ENCODE data around the gene TMEM184B. TPM values are rescaled to one million over a fixed set of nuclear protein-coding genes. Genes with fewer than 3 reads are reported as not detected.
A peak's percentile ranks its signal among the peaks of the same experiment; 100 is the strongest.

TMEM184B gene
- total and polyA plus RNA-seq, 2 of the 8 experiments (the other 6 are each of a cell fraction or from before 2014, with no cell fraction given): 41.6 to 81.0 TPM

DNA sequence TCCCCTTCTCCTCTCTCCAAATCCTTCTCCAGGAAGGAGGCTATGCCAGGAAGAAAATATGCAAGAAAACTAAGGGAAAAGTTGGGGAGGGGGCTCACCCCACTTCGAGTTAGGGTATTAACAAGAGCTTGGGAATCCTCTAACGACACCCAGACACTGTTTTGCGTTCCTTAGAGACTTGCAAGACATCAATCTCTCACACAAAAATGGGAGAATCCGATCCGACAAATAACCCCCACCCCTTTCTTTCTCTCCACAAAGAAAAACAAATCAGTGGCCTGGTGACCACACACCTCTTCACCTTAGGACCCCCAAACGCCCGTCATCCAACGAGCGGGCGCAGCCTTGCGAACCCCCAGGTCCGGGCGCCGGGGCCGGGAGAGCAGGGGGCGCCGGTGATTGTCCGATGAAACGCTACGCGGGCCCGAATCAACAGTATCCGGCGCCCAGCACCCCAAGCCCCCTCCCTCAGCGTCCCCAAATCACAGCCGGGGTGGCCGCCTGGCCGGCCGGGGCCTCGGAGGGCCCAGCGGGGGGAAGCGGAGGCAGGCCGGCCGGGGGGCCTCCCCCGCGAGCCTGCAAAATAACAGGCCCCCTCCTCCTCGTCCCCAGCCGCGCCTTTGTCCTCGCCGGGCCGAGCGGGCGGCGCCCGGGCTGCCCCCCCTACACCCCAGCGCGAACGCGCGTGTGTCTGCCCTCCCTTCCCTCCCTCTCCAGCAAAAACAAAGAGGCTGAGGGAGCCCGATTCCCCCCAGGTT is 43.7 kb upstream of the TMEM184B start (continued):
- TF ChIP-seq CEBPB (IDR thresholded peaks at IDR 0.05; ENCODE audit: low read depth, low read length) (no peak), CBX5 (IDR thresholded peaks at IDR 0.05; ENCODE audit: low read depth, low read length) (no peak), CTBP2 (IDR thresholded peaks at IDR 0.05; ENCODE audit: borderline replicate concordance, insufficient read depth, insufficient read length, low read length) (peak; percentile 31), BACH1 (IDR thresholded peaks at IDR 0.05; ENCODE audit: low read length) (peak; percentile 60; the same call in 1 of the 2 replicates), ZNF274 (IDR thresholded peaks at IDR 0.05; ENCODE audit: borderline replicate concordance, extremely low read depth, low read length) (no peak), ASH2L (IDR thresholded peaks at IDR 0.05; ENCODE audit: low read length) (peak; percentile 19)
- TF ChIP-seq, protein P1, sequence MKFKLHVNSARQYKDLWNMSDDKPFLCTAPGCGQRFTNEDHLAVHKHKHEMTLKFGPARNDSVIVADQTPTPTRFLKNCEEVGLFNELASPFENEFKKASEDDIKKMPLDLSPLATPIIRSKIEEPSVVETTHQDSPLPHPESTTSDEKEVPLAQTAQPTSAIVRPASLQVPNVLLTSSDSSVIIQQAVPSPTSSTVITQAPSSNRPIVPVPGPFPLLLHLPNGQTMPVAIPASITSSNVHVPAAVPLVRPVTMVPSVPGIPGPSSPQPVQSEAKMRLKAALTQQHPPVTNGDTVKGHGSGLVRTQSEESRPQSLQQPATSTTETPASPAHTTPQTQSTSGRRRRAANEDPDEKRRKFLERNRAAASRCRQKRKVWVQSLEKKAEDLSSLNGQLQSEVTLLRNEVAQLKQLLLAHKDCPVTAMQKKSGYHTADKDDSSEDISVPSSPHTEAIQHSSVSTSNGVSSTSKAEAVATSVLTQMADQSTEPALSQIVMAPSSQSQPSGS (IDR thresholded peaks at IDR 0.05; ENCODE audit: low read length): no peak
